HepG2 (cell line): ENCODE measurements around the gene LRP5. TPM values are rescaled to one million over a fixed set of nuclear protein-coding genes. Genes with fewer than 3 reads are reported as not detected.

Experiments
- AGO2 ChIP-seq: fragments of 200-400 bp; formaldehyde crosslinking; optimal IDR thresholded peaks from 2 replicates; pipeline ENCODE3; 2017; ENCODE audit warnings: mild to moderate bottlenecking, low read depth, low read length, moderate library complexity
- EP300 ChIP-seq, 3 experiments: sonication (generic) in 1 of 3; formaldehyde crosslinking in 1 of 3; IDR thresholded peaks; 2 replicates each; pipeline versions ENCODE4 v1.5.1 to v1.6.1; 2011 to 2020; ENCODE audit warnings: low read depth in 2 of 3, low read length in 2 of 3, borderline replicate concordance in 1 of 3, improper control_type of control experiment in 1 of 3, mild to moderate bottlenecking in 1 of 3, missing genetic modification reagents in 1 of 3, moderate library complexity in 1 of 3
- GTF2F1 ChIP-seq: fragments of 150-350 bp; IDR thresholded peaks from 2 replicates; pipeline ENCODE4 v1.6.1; 2014; ENCODE audit warnings: low read length
- HNRNPK ChIP-seq: fragments of 200-400 bp; formaldehyde crosslinking; IDR thresholded peaks from 2 replicates; pipeline ENCODE4 v1.6.1; 2018; ENCODE audit warnings: low read length, low read depth, moderate library complexity, mild to moderate bottlenecking; ENCODE audit not compliant: poor library complexity, severe bottlenecking
- HOXA5 ChIP-seq: sonication (generic); formaldehyde crosslinking; IDR thresholded peaks from 2 replicates; pipeline ENCODE4 v1.4.0; 2020; ENCODE audit warnings: missing genetic modification reagents
- IKZF1 ChIP-seq: fragments of 450-650 bp; IDR thresholded peaks from 2 replicates; pipeline ENCODE4 v1.7.1; 2016
- KAT7 ChIP-seq: IDR thresholded peaks from 2 replicates; pipeline ENCODE4 v1.6.1; 2018; ENCODE audit warnings: borderline replicate concordance, missing compliant biosample characterization
- KLF11 ChIP-seq: IDR thresholded peaks from 2 replicates; pipeline ENCODE4 v1.6.1; 2016; ENCODE audit warnings: missing compliant biosample characterization
- MED1 ChIP-seq: sonication (generic); formaldehyde crosslinking; IDR thresholded peaks from 2 replicates; pipeline ENCODE4 v1.4.0; 2020; ENCODE audit warnings: missing genetic modification reagents
- MEIS1 ChIP-seq: sonication (generic); formaldehyde crosslinking; IDR thresholded peaks from 2 replicates; pipeline ENCODE4 v1.9.0; 2021; ENCODE audit warnings: mild to moderate bottlenecking, missing genetic modification reagents, moderate library complexity, borderline replicate concordance
- MTA1 ChIP-seq: sonication (generic); formaldehyde crosslinking; IDR thresholded peaks from 2 replicates; pipeline ENCODE4 v1.4.0; 2020; ENCODE audit warnings: missing genetic modification reagents, mild to moderate bottlenecking, borderline replicate concordance
- MYC ChIP-seq: sonication (generic); formaldehyde crosslinking; IDR thresholded peaks from 2 replicates; pipeline ENCODE4 v1.9.0; 2021; ENCODE audit warnings: missing genetic modification reagents, borderline replicate concordance
- STAT5B ChIP-seq: sonication (generic); formaldehyde crosslinking; IDR thresholded peaks from 2 replicates; pipeline ENCODE4 v1.4.0; 2020; ENCODE audit warnings: missing genetic modification reagents
- TCF7 ChIP-seq: sonication (generic); IDR thresholded peaks from 2 replicates; pipeline ENCODE4 v1.6.1; 2016; ENCODE audit warnings: antibody characterized with exemption, low read depth
- ZNF12 ChIP-seq: sonication (generic); formaldehyde crosslinking; IDR thresholded peaks from 2 replicates; pipeline ENCODE4 v1.5.0; 2020; ENCODE audit warnings: missing genetic modification reagents
- ZNF121 ChIP-seq: sonication (generic); formaldehyde crosslinking; IDR thresholded peaks from 2 replicates; pipeline ENCODE4 v1.5.0; 2020; ENCODE audit warnings: mild to moderate bottlenecking, missing genetic modification reagents
- ZNF136 ChIP-seq: sonication (generic); formaldehyde crosslinking; IDR thresholded peaks from 2 replicates; pipeline ENCODE4 v1.8.1; 2022; ENCODE audit warnings: low read depth, mild to moderate bottlenecking, moderate library complexity, missing genetic modification reagents
- ZNF280B ChIP-seq: sonication (generic); formaldehyde crosslinking; IDR thresholded peaks from 2 replicates; pipeline ENCODE4 v1.5.0; 2020; ENCODE audit warnings: missing genetic modification reagents, mild to moderate bottlenecking, borderline replicate concordance
- ZNF577 ChIP-seq: sonication (generic); formaldehyde crosslinking; IDR thresholded peaks from 2 replicates; pipeline ENCODE4 v1.4.0; 2020; ENCODE audit warnings: mild to moderate bottlenecking, low read depth, missing genetic modification reagents, borderline replicate concordance
- ZNF660 ChIP-seq: sonication (generic); formaldehyde crosslinking; IDR thresholded peaks from 2 replicates; pipeline ENCODE4 v1.5.1; 2020; ENCODE audit warnings: mild to moderate bottlenecking, low read depth, missing genetic modification reagents, borderline replicate concordance
- polyA plus RNA-seq, 8 experiments: library from polyadenylated mRNA; depleted of rRNA in 3 of 8; stranded (reverse) in 7 of 8; unstranded in 1 of 8; fragments of >200 nt; fragmentation: Illumina TruSeq in 4 of 8; extraction: Trizol in 4 of 8; gene quantifications; 2 replicates each; pipeline versions ENCODE4 v1.2.1 to v1.2.3, GENCODE V29; 2011 to 2016; ENCODE audit warnings: low read depth in 4 of 8, missing spikeins in 1 of 8, mixed read lengths in 1 of 8; ENCODE audit not compliant: insufficient read depth in 1 of 8
- total RNA-seq, 5 experiments: library from RNA; depleted of rRNA; stranded (reverse); fragments of >200 nt; fragmentation: Illumina TruSeq; extraction: Trizol; gene quantifications; 2 replicates each; pipeline ENCODE4 v1.2.3, GENCODE V29; 2016; ENCODE audit warnings: low read depth in 1 of 5
- TF ChIP-seq, protein P1 (sequence below): sonication (generic); formaldehyde crosslinking; IDR thresholded peaks from 2 replicates; pipeline ENCODE4 v1.4.0; 2020; ENCODE audit warnings: missing genetic modification reagents, borderline replicate concordance
- TF ChIP-seq, protein P2 (sequence below): sonication (generic); formaldehyde crosslinking; IDR thresholded peaks from 2 replicates; pipeline ENCODE4 v1.5.0; 2020; ENCODE audit warnings: mild to moderate bottlenecking, missing genetic modification reagents
- TF ChIP-seq, protein P3 (sequence below): sonication (generic); formaldehyde crosslinking; IDR thresholded peaks from 2 replicates; pipeline ENCODE4 v1.5.0; 2020; ENCODE audit warnings: missing genetic modification reagents

Gene LRP5
- total and polyA plus RNA-seq, 2 of the 13 experiments (the other 11 are each of a cell fraction or from before 2014, with no cell fraction given) = 40.4 to 64.0 TPM

DNA sequence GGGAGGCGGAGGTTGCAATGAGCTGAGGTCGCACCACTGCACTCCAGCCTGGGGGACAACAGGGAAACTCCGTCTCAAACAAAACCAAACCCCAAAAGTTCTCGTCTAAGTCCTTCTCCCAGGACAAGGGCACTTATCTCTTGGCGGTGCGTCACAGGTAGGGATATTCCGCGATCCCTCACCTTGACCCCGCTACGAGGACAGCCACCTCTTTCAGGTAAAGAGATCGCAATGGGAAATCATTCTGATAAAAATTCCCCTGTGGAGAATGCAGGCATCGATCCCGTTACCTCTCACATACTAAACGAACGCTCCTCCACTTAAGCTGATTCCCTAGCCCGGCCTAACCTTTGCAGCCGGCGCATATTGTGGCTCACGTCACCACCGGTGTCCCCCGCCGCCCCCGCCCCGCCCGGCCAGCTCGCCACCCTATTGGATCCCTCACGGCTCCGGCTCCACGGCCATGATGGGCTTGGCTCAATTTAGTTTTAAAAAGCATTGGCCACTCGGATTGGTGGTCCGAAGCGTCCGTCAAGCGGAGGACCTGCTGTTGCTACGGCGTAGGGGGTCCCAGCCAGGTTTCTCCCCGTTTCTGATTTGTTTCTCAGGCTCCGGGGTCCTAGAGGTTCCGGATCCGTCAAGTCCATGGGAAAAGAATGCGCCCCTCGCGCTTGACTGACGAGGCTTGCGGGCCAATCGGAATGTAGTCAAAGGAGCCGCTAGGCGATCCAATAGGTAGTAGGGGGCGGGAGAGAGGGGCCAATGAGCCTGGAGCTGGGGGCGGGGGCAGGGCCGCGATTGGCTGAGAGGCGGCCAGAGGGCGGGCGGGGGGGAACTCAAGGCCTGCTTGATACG lies 147.7 kb downstream of the LRP5 start (continued):
- TF ChIP-seq, protein P1, sequence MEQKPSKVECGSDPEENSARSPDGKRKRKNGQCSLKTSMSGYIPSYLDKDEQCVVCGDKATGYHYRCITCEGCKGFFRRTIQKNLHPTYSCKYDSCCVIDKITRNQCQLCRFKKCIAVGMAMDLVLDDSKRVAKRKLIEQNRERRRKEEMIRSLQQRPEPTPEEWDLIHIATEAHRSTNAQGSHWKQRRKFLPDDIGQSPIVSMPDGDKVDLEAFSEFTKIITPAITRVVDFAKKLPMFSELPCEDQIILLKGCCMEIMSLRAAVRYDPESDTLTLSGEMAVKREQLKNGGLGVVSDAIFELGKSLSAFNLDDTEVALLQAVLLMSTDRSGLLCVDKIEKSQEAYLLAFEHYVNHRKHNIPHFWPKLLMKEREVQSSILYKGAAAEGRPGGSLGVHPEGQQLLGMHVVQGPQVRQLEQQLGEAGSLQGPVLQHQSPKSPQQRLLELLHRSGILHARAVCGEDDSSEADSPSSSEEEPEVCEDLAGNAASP (CRISPR knock-in tag) = peak; percentile 99
- no peak for TF ChIP-seq HNRNPK
- no peak for TF ChIP-seq MEIS1
- no peak for TF ChIP-seq ZNF577
- TF ChIP-seq ZNF136 (CRISPR knock-in tag) = peak; percentile 67; the same call in 1 of the 2 replicates
- TF ChIP-seq MTA1 (CRISPR knock-in tag) = no peak
- TF ChIP-seq AGO2 = no peak
- TF ChIP-seq ZNF121 (CRISPR knock-in tag) = no peak; the same call in 1 of the 2 replicates
- 0 out of 2 replicates have a peak, but pooled peaks have one; percentile 33 for TF ChIP-seq GTF2F1
- TF ChIP-seq STAT5B (CRISPR knock-in tag) = no peak
- TF ChIP-seq EP300 (IDR thresholded peaks at IDR 0.05; ENCODE audit: low read depth in 2 of 2, low read length in 2 of 2) = peak; percentile 10 to 48; a peak in 1 of 4 replicates
- TF ChIP-seq EP300 (CRISPR knock-in tag; IDR thresholded peaks at IDR 0.05; ENCODE audit: borderline replicate concordance) = no peak; the same call in 1 of the 2 replicates
- no peak; the same call in 1 of the 2 replicates for TF ChIP-seq MYC (CRISPR knock-in tag)
- TF ChIP-seq KLF11 (CRISPR knock-in tag) = no peak
- no peak for TF ChIP-seq ZNF280B (CRISPR knock-in tag)
- TF ChIP-seq ZNF12 (CRISPR knock-in tag) = no peak
- no peak for TF ChIP-seq ZNF660 (CRISPR knock-in tag)
- TF ChIP-seq, protein P2, sequence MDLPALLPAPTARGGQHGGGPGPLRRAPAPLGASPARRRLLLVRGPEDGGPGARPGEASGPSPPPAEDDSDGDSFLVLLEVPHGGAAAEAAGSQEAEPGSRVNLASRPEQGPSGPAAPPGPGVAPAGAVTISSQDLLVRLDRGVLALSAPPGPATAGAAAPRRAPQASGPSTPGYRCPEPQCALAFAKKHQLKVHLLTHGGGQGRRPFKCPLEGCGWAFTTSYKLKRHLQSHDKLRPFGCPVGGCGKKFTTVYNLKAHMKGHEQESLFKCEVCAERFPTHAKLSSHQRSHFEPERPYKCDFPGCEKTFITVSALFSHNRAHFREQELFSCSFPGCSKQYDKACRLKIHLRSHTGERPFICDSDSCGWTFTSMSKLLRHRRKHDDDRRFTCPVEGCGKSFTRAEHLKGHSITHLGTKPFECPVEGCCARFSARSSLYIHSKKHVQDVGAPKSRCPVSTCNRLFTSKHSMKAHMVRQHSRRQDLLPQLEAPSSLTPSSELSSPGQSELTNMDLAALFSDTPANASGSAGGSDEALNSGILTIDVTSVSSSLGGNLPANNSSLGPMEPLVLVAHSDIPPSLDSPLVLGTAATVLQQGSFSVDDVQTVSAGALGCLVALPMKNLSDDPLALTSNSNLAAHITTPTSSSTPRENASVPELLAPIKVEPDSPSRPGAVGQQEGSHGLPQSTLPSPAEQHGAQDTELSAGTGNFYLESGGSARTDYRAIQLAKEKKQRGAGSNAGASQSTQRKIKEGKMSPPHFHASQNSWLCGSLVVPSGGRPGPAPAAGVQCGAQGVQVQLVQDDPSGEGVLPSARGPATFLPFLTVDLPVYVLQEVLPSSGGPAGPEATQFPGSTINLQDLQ (CRISPR knock-in tag) = no peak
- TF ChIP-seq HOXA5 = peak; percentile 71
- peak; percentile 84; the same call in 1 of the 2 replicates for TF ChIP-seq MED1 (CRISPR knock-in tag)
- TF ChIP-seq KAT7 (CRISPR knock-in tag) = no peak
- TF ChIP-seq IKZF1 = no peak
- TF ChIP-seq, protein P3, sequence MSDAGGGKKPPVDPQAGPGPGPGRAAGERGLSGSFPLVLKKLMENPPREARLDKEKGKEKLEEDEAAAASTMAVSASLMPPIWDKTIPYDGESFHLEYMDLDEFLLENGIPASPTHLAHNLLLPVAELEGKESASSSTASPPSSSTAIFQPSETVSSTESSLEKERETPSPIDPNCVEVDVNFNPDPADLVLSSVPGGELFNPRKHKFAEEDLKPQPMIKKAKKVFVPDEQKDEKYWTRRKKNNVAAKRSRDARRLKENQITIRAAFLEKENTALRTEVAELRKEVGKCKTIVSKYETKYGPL (CRISPR knock-in tag) = no peak
- TF ChIP-seq TCF7 = no peak
